Superior temporal gyrus (tissue), 1 donor: ENCODE measurements around the gene SCN4A.
"Not testable (repeated sequence)": the region's sequence is repeated elsewhere in the genome, so short reads cannot be mapped to it uniquely, and the experiment has no call there.

Experiments
- DNase-seq: peaks from one replicate; pipeline ENCODE4 v3.0.0-alpha.2; 2016; ENCODE audit errors: extremely low spot score

SCN4A gene

GRCh38 chr17:63972796-63973195 lies at the start of gene SCN4A:
Gene SCN4A (minus strand): TSS chr17:63972918. CDS start chr17:63972841, 77 bp downstream.
- DNase-seq, result no peak

- DNase-seq, result no peak
Measured at GRCh38 chr17:64020056-64020766, 47.5 kb upstream of the SCN4A start, which contains the start of gene ICAM2. Gene ICAM2 (minus strand): TSS chr17:64020633. CDS start chr17:64006691, 13,942 bp downstream.

GRCh38 chr17:64019551-64019961 lies 46.8 kb upstream of the SCN4A start:
- not testable (repeated sequence) for DNase-seq

- no peak for DNase-seq
Measured at GRCh38 chr17:64017381-64017980, 44.8 kb upstream of the SCN4A start.

- DNase-seq, result no peak
Measured at GRCh38 chr17:64016974-64017373, 44.3 kb upstream of the SCN4A start.

GRCh38 chr17:64016231-64016784 lies 43.6 kb upstream of the SCN4A start:
- DNase-seq, result no peak

GRCh38 chr17:64015447-64015846 lies 42.7 kb upstream of the SCN4A start:
- no peak for DNase-seq

GRCh38 chr17:64009571-64010402 lies 37.1 kb upstream of the SCN4A start:
- DNase-seq, result no peak

- DNase-seq, result no peak
Measured at GRCh38 chr17:64008830-64009229, 36.1 kb upstream of the SCN4A start.

- DNase-seq, result no peak
Measured at GRCh38 chr17:64008346-64008745, 35.6 kb upstream of the SCN4A start.

- DNase-seq, result no peak
Measured at GRCh38 chr17:64007838-64008282, 35.1 kb upstream of the SCN4A start.

GRCh38 chr17:64007089-64007837 lies 34.5 kb upstream of the SCN4A start:
- DNase-seq, result not testable (repeated sequence)

- DNase-seq, result no peak
Measured at GRCh38 chr17:64006361-64007088, 33.8 kb upstream of the SCN4A start.

- DNase-seq, result no peak
Measured at GRCh38 chr17:64005734-64006167, 33.0 kb upstream of the SCN4A start.

- DNase-seq, result no peak
Measured at GRCh38 chr17:64004903-64005733, 32.4 kb upstream of the SCN4A start.

GRCh38 chr17:64004218-64004770 lies 31.6 kb upstream of the SCN4A start:
- DNase-seq, result no peak

GRCh38 chr17:64003526-64004121 lies 30.9 kb upstream of the SCN4A start:
- DNase-seq, result no peak

- no peak for DNase-seq
Measured at GRCh38 chr17:64002658-64003525, 30.2 kb upstream of the SCN4A start.
